Esophagus squamous epithelium (tissue), 5 donors: ENCODE results near the gene FSIP2. TPM values are rescaled to one million over a fixed set of nuclear protein-coding genes. Genes with fewer than 3 reads are reported as not detected.

Source experiments
- DNase-seq: peaks from one replicate; lab custom pipeline; 2025; lab: John Stamatoyannopoulos, UW
- H3K27ac ChIP-seq, 4 donors: fragments of 200-600 bp; sonication (generic); one replicate each; pipeline ENCODE4 v1.5.1; 2016 to 2019; ENCODE audit warnings: mild to moderate bottlenecking in 1 of 4
- H3K27me3 ChIP-seq, 4 donors: fragments of 200-600 bp; sonication (generic); 1 replicate in 3 of 4; 2 replicates in 1 of 4; pipeline versions ENCODE4 v1.5.1 to v1.6.0; 2017 to 2021; ENCODE audit warnings: antibody characterized with exemption in 1 of 4
- H3K36me3 ChIP-seq, 3 donors: fragments of 200-600 bp; sonication (generic); one replicate each; pipeline ENCODE4 v1.5.1; 2016 to 2019
- H3K4me1 ChIP-seq, 3 donors: fragments of 200-600 bp; sonication (generic); one replicate each; pipeline ENCODE4 v1.5.1; 2017 to 2019
- H3K4me3 ChIP-seq, 4 donors: fragments of 200-600 bp; sonication (generic); 1 replicate in 3 of 4; 2 replicates in 1 of 4; pipeline ENCODE4 v1.5.1; 2016 to 2019; ENCODE audit warnings: mild to moderate bottlenecking in 2 of 4, moderate library complexity in 1 of 4
- H3K9me3 ChIP-seq, 3 donors: fragments of 200-600 bp; sonication (generic); one replicate each; pipeline ENCODE4 v1.5.1; 2016 to 2019
- CTCF ChIP-seq, 6 experiments: fragments of 450-650 bp in 4 of 6; fragments of 200-600 bp in 2 of 6; sonication (generic) in 2 of 6; IDR thresholded peaks; one replicate each; pipeline ENCODE4 v1.5.1; 2016 to 2019; ENCODE audit warnings: antibody characterized with exemption in 6 of 6, mild to moderate bottlenecking in 4 of 6, moderate library complexity in 4 of 6
- POLR2A ChIP-seq, 4 donors: fragments of 450-650 bp; IDR thresholded peaks; one replicate each; pipeline ENCODE4 v1.6.1; 2017; ENCODE audit warnings: antibody characterized with exemption in 4 of 4, mild to moderate bottlenecking in 4 of 4, moderate library complexity in 3 of 4
- WGBS, 2 donors: methylation state at CpG; one replicate each; pipeline ENCODE4 v1.1.5; 2018; 5-methylcytosine and 5-hydroxymethylcytosine counted together
- intact Hi-C: fragments of 100-400 bp; cut with DNase I; formaldehyde crosslinking; loops from one replicate; pipeline ENCODE4 v1.15.0; 2022
- total RNA-seq, 4 donors: library from RNA; depleted of rRNA; stranded (reverse); fragments of >200 nt; gene quantifications; one replicate each; pipeline ENCODE4 v1.1.0, GENCODE V29; 2016
- donor health status: DM: yes; HTN: yes; CAD: no.

The FSIP2 gene
- total RNA-seq, 4 donors from 2014 or later, result 0.04 to 0.38 (median 0.12) TPM; not detected in 1

GRCh38 chr2:185811580-185811979 lies 73.0 kb downstream of the FSIP2 start:
- intact Hi-C loops, result no loop called here
- 95 to 100% methylated on average over 1 to 2 of the region's 2 CpGs for WGBS, 2 donors
- no peaks in the 10 kb centered on the region for H3K9me3 ChIP-seq
- no peak overlapping the region for H3K27ac ChIP-seq
- no peak overlapping the region for H3K4me3 ChIP-seq
- H3K4me1 ChIP-seq, result no peaks in the 10 kb centered on the region
- no peak for TF ChIP-seq CTCF (IDR thresholded peaks at IDR 0.05)
- TF ChIP-seq POLR2A (IDR thresholded peaks at IDR 0.05), result no peak
- DNase-seq, result no peak
- no peaks in the 10 kb centered on the region for H3K27me3 ChIP-seq
- no peaks in the 10 kb centered on the region for H3K36me3 ChIP-seq

- H3K36me3 ChIP-seq, result no peaks in the 10 kb centered on the region
Measured at GRCh38 chr2:185813707-185814106, 75.1 kb downstream of the FSIP2 start.

GRCh38 chr2:185817991-185818390 lies 79.4 kb downstream of the FSIP2 start:
- Histone ChIP-seq H3K9me3 (peaks cover 0 to 5% (median 0%) of the 10 kb centered on the region in 3 donors), H3K4me1 (no peaks in the 10 kb centered on the region), H3K4me3 (no peak overlapping the region), H3K27me3 (no peaks in the 10 kb centered on the region), H3K36me3 (no peaks in the 10 kb centered on the region), H3K27ac (no peak overlapping the region)
- intact Hi-C loops, result no loop called here
- no peak for DNase-seq
- TF ChIP-seq CTCF (IDR thresholded peaks at IDR 0.05) (no peak), POLR2A (IDR thresholded peaks at IDR 0.05) (no peak)

More at GRCh38 chr2:185813707-185814106, 75.1 kb downstream of the FSIP2 start:
- no peak for DNase-seq
- Histone ChIP-seq H3K27me3 (no peaks in the 10 kb centered on the region), H3K4me1 (no peaks in the 10 kb centered on the region), H3K27ac (no peak overlapping the region), H3K9me3 (no peaks in the 10 kb centered on the region), H3K4me3 (no peak overlapping the region)
- no peak for TF ChIP-seq CTCF (IDR thresholded peaks at IDR 0.05)
- no peak for TF ChIP-seq POLR2A (IDR thresholded peaks at IDR 0.05)
- intact Hi-C loops, result no loop called here
- WGBS, 2 donors, result 50 to 63% methylated on average over 2 of the region's 2 CpGs

GRCh38 chr2:185821467-185821866 lies 82.9 kb downstream of the FSIP2 start:
- H3K36me3 ChIP-seq, result no peaks in the 10 kb centered on the region
- H3K9me3 ChIP-seq, result peaks cover 0 to 5% (median 0%) of the 10 kb centered on the region in 3 donors
- no peaks in the 10 kb centered on the region for H3K27me3 ChIP-seq
- TF ChIP-seq CTCF (IDR thresholded peaks at IDR 0.05) (no peak), POLR2A (IDR thresholded peaks at IDR 0.05) (no peak)
- intact Hi-C loops, result no loop called here
- H3K4me3 ChIP-seq, result no peak overlapping the region
- no peaks in the 10 kb centered on the region for H3K4me1 ChIP-seq
- no peak for DNase-seq
- 70 to 89% methylated on average over 3 of the region's 3 CpGs for WGBS, 2 donors
- no peak overlapping the region for H3K27ac ChIP-seq

DNA sequence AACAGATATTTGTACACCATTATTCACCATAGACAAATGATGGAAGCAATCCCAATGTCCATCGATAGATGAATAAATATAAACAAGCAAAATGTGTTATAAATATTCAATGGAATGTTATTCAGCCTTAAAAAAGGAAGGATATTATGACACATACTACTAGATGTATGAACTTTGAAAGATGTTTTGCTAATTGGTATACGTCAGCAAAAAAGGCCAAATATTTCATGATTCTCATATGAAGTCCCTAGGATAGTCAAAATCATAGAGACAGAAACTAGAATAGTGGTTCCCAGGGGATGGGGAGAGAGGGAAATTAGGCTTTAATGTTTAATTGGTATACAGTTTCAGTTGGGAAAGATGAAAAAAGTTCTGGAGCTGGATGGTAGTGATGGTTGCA lies 85.2 kb downstream of the FSIP2 start:
- intact Hi-C loops, result no loop called here
- peaks cover 0 to 5% (median 0%) of the 10 kb centered on the region in 3 donors for H3K9me3 ChIP-seq
- no peak for TF ChIP-seq POLR2A (IDR thresholded peaks at IDR 0.05)
- TF ChIP-seq CTCF (IDR thresholded peaks at IDR 0.05), result no peak
- H3K36me3 ChIP-seq, result no peaks in the 10 kb centered on the region
- no peak overlapping the region for H3K4me3 ChIP-seq
- no peak for DNase-seq
- H3K27me3 ChIP-seq, result no peaks in the 10 kb centered on the region
- H3K27ac ChIP-seq, result no peak overlapping the region
- H3K4me1 ChIP-seq, result no peaks in the 10 kb centered on the region
- 83 to 98% methylated on average over 2 of the region's 2 CpGs for WGBS, 2 donors
